ENCODE data around the gene MZB1. TPM values are rescaled to one million over a fixed set of nuclear protein-coding genes. Genes with fewer than 3 reads are reported as not detected.

MZB1 gene
- total and polyA plus RNA-seq, 2 of the 8 experiments (the other 6 are each of a cell fraction or from before 2014, with no cell fraction given) = 0.39 to 0.47 TPM

- H4K20me1 ChIP-seq (replicated peaks in 1 of 2; ENCODE audit: control insufficient read depth in 1 of 2, insufficient read depth in 2 of 2, low read length in 2 of 2) = peaks cover 16 to 17% of the 10 kb centered on the region in 2 experiments
- no peak overlapping the region for H3K4ac ChIP-seq (replicated peaks; ENCODE audit: insufficient read length, low read depth, low read length)
- H3K4me2 ChIP-seq (ENCODE audit: insufficient read depth in 1 of 2, low read depth in 2 of 2, low read length in 2 of 2) = no peak overlapping the region
- peaks cover 7% of the 10 kb centered on the region; the same call in 1 of the 2 replicates for H3K23me2 ChIP-seq (ENCODE audit: low read depth, low read length)
- H3K9me3 ChIP-seq (ENCODE audit: insufficient read depth in 2 of 2, low read depth in 1 of 2, low read length in 1 of 2) = no peaks in the 10 kb centered on the region
- H3K4me3 ChIP-seq (ENCODE audit: extremely low read depth in 1 of 4, insufficient read depth in 2 of 4, low read depth in 3 of 4, low read length in 4 of 4) = no peak overlapping the region
- no peak overlapping the region for H2AFZ ChIP-seq (ENCODE audit: low read length)
- H2AK5ac ChIP-seq (ENCODE audit: low read depth, low read length) = no peak overlapping the region
- peaks cover 0 to 10% (median 0%) of the 10 kb centered on the region in 4 experiments; a peak in 3 of 8 replicates for H3K36me3 ChIP-seq (ENCODE audit: control insufficient read depth in 2 of 4, insufficient read depth in 4 of 4, low read length in 3 of 4)
- no peak overlapping the region for H3K56ac ChIP-seq (replicated peaks; ENCODE audit: insufficient read length, low read depth, low read length)
- DNase-seq (ENCODE audit: low read depth in 1 of 2, low spot score in 2 of 2) (no peak), FAIRE-seq (no peak)
- H2BK5ac ChIP-seq (ENCODE audit: low read depth, low read length) = no peak overlapping the region
- H2BK12ac ChIP-seq (ENCODE audit: low read depth, low read length) = no peak overlapping the region
- H3K4me1 ChIP-seq (replicated peaks in 1 of 4; ENCODE audit: control insufficient read depth in 3 of 4, insufficient read depth in 4 of 4, low read length in 3 of 4) = peaks cover 0 to 7% (median under 1%) of the 10 kb centered on the region in 4 experiments; a peak in 4 of 7 replicates
- H3K27me3 ChIP-seq (replicated peaks in 1 of 4; ENCODE audit: control insufficient read depth in 3 of 4, extremely low read depth in 1 of 4, insufficient read depth in 3 of 4, low read length in 3 of 4) = no peaks in the 10 kb centered on the region
- no peak overlapping the region for H3K23ac ChIP-seq (ENCODE audit: insufficient read length)
- peaks cover 25 to 28% of the 10 kb centered on the region in 2 experiments for H3K79me2 ChIP-seq (ENCODE audit: control insufficient read depth in 1 of 2, insufficient read depth in 2 of 2, low read length in 2 of 2)
- H2BK20ac ChIP-seq (ENCODE audit: low read length) = no peak overlapping the region
- 97% methylated on average over 2 of the region's 2 CpGs; no CpG with 5 or more reads in 1 of the 2 experiments for WGBS, 2 experiments (ENCODE audit: extremely low coverage in 1 of 2, insufficient coverage in 1 of 2, insufficient read length in 1 of 2, insufficient replicate concordance in 2 of 2, low coverage in 1 of 2, low lambda C conversion rate in 2 of 2, missing lambda C conversion rate in 1 of 2)
- no peak overlapping the region for H3K27ac ChIP-seq (ENCODE audit: low read depth, low read length)
- no peak overlapping the region for H4K8ac ChIP-seq (ENCODE audit: extremely low read depth, insufficient read depth, low read length)
- POLR2A ChIA-PET (ENCODE audit: partially characterized antibody) = interaction anchor here (0.7 to 5.4 kb wide), 5 partner anchors 8 to 46 kb away, joined by 4 to 111 read pairs (median 16); partner anchors contain the start of gene MATR3
- no peak overlapping the region for H3K9ac ChIP-seq (replicated peaks in 1 of 4; ENCODE audit: extremely low read depth in 1 of 4, low read depth in 3 of 4, low read length in 3 of 4)
- H4K91ac ChIP-seq (replicated peaks; ENCODE audit: insufficient read length, low read length) = no peak overlapping the region
- no peak overlapping the region for H2BK15ac ChIP-seq (ENCODE audit: low read length)
- no peak overlapping the region for H2BK120ac ChIP-seq (replicated peaks; ENCODE audit: low read depth, low read length)
- peaks cover 4% of the 10 kb centered on the region for H3K79me1 ChIP-seq (ENCODE audit: low read depth, low read length)
- H3K18ac ChIP-seq (ENCODE audit: extremely low read depth, low read length) = no peak overlapping the region
- CTCF ChIA-PET (ENCODE audit: partially characterized antibody) = interaction anchor here (0.9 to 1.6 kb wide), 3 partner anchors 17 to 63 kb away, joined by 3 to 4 read pairs (median 3); no protein-coding TSS in a partner anchor
- no peak overlapping the region for H4K5ac ChIP-seq (ENCODE audit: insufficient read length, low read depth, low read length)
- H3K14ac ChIP-seq (ENCODE audit: insufficient read length) = no peak overlapping the region
- TF ChIP-seq RXRA (IDR thresholded peaks at IDR 0.05; ENCODE audit: insufficient read depth, low read depth, low read length) = no peak
- no peak for TF ChIP-seq USF2 (IDR thresholded peaks at IDR 0.05; ENCODE audit: low read length)
- TF ChIP-seq JUND (IDR thresholded peaks at IDR 0.05; ENCODE audit: low read length) = no peak
- TF ChIP-seq CTCF (IDR thresholded peaks at IDR 0.05; ENCODE audit: control extremely low read depth in 1 of 3, insufficient read depth in 1 of 3, low read depth in 1 of 3, low read length in 3 of 3) = no peak
- no peak for TF ChIP-seq ATF3 (IDR thresholded peaks at IDR 0.05; ENCODE audit: insufficient read depth, low read depth, low read length)
- no peak for TF ChIP-seq BRCA1 (IDR thresholded peaks at IDR 0.05; ENCODE audit: low read depth, low read length)
- no peak for TF ChIP-seq HDAC2 (IDR thresholded peaks at IDR 0.05; ENCODE audit: borderline replicate concordance in 1 of 2, low read depth in 2 of 2, low read length in 2 of 2)
- no peak for TF ChIP-seq E2F6 (IDR thresholded peaks at IDR 0.05)
Measured at GRCh38 chr5:139340051-139340450, 49.7 kb downstream of the MZB1 start.
